ENCODE data around the gene TH.

DNA sequence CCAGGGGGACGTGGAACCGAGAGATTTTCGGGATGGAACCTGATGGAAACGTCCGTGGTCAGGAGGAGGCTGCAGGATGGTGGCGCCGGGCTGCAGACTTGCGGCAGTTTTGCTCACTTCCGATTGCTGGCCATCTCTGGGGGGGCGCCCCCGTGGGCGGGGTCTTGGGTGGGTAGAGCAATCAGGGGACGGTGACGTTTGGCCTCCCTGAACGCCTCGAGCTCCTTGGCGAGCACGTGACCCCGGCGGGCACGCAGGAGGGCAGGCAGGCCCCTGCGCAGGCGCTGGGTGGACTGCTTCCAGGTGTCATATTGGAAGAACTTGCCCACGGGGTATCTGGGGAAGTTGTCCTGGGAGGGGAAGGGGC lies 38.8 kb downstream of the TH start:
- TF ChIP-seq SUZ12 (IDR thresholded peaks at IDR 0.05) (no peak), TARDBP (IDR thresholded peaks at IDR 0.05) (no peak), FOXM1 (IDR thresholded peaks at IDR 0.05; ENCODE audit: borderline replicate concordance) (no peak), CTBP1 (IDR thresholded peaks at IDR 0.05; ENCODE audit: borderline replicate concordance) (no peak), NFRKB (IDR thresholded peaks at IDR 0.05) (no peak), FOXK2 (IDR thresholded peaks at IDR 0.05) (no peak), BHLHE40 (IDR thresholded peaks at IDR 0.05; ENCODE audit: borderline replicate concordance) (no peak), FOXA1 (IDR thresholded peaks at IDR 0.05) (no peak), SP1 (IDR thresholded peaks at IDR 0.05) (no peak), ZNF384 (IDR thresholded peaks at IDR 0.05) (no peak), ELF4 (IDR thresholded peaks at IDR 0.05) (no peak), L3MBTL2 (conservative IDR thresholded peaks at IDR 0.05) (no peak), ARNT (IDR thresholded peaks at IDR 0.05) (no peak)
- TF ChIP-seq, protein P1, sequence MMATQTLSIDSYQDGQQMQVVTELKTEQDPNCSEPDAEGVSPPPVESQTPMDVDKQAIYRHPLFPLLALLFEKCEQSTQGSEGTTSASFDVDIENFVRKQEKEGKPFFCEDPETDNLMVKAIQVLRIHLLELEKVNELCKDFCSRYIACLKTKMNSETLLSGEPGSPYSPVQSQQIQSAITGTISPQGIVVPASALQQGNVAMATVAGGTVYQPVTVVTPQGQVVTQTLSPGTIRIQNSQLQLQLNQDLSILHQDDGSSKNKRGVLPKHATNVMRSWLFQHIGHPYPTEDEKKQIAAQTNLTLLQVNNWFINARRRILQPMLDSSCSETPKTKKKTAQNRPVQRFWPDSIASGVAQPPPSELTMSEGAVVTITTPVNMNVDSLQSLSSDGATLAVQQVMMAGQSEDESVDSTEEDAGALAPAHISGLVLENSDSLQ (IDR thresholded peaks at IDR 0.05): no peak

All from HEK293T (cell line).